SKM-1 treated with dmso at 0.1 percent for 144 hours (cell line): Measurements from ENCODE around the gene LIMD2.

Source experiments
- DNase-seq: peaks from one replicate; lab custom pipeline; 2025; ENCODE audit not compliant: unreplicated experiment; lab: John Stamatoyannopoulos, UW

LIMD2 gene

DNA sequence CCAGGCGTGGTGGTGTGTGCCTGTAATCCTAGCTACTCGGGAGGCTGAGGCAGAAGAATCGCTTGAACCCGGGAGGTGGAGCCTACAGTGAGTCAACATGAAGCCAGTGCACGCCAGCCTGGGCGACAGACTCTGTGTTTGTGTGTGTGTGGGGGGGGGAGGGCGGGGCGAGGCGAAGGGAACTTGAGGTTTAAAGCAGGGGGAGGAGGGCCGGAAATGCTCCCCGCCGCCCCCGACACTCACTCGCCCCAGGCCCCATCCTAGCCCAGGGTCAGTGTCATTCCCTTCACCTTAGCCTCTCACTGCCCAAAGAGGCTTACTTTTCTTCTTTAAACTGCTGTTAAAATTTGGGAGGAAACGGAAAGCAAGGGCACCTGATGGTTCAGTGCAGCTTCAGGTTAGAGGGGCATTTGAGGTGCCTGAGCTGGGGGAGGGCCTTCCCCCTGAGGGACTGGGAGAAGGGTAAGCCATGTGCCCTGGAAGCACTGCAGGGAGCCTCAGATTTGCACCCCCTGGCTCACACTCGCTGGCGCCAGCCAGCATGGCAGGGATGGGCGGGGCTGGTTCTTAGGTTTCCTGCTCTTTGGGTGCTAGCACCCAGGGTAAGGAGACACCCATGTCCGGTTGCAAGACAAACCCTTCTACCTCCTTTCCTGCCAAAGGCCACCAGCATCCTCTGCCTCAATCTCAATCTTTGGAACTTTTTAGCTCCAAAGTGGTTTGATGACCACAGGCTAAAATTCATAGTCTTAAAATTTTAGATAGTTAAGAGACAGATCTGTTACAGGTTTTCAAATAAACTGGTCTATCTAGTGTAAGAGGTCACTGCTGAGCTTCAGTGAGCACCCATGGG lies 2.2 kb upstream of the LIMD2 start:
- DNase-seq, result peak; percentile 76

DNA sequence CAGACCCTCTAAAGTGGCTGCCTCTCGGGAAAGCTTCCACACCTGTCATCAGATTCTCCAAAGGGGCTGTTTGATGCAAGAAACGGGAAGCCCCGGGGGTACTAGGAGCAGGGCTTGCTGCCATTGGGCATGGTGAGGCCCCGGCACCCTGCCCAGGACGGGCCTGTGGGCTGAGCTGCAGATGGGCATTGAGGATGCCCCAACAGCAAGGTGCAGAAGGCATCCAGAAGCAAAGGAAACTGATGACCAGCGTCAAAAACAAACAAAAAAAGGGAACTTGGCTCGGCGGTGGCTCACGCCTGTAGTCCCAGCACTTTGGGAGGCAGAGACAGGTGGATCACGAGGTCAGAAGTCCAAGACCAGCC lies 1.5 kb upstream of the LIMD2 start:
- peak; percentile 72 for DNase-seq

DNA sequence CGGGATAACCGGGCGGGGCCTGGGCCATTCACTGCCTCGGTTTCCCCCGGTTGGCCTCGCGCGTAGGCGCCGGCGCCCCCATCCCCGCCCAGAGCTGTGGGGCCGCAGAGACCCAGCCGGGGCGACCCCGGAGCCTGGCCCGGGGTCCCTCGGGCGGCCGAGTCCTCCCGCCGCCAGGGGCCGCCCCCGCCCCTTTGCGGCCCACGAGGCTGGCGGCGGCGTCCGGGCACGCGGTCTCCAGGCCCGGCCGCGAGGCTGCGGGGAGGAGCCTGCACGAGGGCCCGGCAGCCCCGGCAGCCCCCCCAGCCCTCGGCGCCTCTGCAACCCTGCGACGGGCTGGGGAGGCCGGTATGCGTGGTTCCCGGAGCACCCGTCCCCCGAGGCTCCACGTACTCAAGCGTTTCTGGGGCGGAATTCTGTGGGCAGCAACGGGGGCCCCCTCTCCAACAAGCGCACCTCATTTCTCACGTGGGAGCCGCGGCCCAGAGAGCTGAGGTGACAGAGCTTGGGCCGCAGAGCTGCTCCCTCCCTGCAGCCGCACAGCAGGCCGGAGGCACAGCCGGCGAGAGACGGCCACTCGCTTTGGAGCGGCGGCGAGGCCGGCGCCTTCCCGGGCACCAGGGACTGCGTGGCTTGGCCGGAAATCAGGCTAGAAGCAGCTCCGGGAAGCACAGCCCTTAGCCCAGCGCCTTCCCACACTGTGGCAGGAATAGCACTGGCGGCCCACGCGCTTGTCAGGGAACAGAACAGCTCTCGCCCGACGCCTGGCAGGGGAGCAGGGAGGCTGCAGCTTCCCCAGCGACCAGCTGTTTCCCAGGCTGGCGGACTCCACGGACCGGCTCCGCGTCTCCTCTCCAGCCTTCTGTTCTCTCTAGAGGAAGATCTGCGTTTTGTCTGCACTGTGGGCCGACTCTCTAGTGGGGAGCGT lies 867 bp upstream of the LIMD2 start:
- no peak for DNase-seq

DNA sequence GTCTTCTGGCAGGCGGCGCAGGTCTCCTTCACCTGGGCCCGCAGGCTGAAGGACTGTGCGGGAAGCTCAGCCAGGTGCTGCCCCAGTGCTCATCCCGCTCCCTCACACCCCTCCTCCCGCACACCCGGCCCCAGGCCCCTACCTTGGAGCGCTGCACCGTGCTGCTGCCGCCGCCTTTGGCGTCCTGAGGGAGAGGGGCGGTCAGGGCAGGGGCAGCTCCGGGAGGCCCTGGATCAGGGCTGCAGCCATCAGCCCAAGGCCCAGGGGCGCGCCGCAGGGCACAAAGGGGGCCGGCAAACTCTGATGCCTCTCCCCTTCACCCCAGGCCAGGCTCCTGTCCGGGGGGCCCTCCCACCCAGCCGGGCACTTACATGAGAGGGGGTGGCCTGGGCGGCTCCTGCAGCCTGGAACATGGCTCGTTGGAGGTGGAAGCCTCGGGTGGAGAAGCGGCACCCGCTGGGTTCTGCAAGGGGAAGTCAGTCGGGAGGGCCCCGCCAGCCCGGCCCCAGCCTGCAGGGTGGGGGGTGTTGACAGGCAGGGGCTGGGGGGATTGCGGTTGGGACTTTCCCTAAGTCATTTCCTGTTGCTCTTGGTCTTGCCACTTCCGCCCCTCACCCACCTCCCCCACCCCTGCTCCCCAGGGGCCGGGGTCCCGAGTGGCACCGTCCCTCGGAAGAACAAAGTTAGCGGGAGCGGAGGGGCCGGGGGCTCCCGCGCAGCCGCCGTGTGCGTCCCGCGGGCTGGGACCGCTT lies 863 bp downstream of the LIMD2 start:
- peak; percentile 68 for DNase-seq

DNA sequence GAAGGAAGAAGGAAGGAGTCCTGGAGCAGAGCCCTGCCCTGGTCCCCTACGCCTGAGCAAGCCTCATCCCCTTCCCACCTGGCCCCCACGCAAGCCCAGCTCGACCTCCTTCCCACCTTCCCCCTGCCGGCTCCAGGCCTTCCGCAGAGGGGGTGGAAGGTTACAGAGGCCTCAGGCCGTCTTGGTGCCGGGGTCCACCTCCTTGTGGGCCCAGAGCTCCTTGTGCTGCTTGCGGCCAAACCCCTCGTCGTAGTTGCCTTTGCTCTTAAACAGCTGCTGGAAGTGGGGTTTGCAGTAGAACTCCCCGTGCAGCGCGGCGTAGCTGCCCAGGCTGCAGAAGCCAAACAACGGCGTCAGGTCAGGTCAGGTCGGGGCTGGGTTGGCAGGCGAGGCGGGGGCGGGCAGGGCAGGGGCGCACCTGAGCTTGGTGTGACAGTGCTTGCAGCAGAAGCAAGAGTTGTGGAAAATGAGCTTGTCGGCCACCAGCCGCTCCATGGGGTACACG lies 1.5 kb downstream of the LIMD2 start:
- DNase-seq, result no peak

DNA sequence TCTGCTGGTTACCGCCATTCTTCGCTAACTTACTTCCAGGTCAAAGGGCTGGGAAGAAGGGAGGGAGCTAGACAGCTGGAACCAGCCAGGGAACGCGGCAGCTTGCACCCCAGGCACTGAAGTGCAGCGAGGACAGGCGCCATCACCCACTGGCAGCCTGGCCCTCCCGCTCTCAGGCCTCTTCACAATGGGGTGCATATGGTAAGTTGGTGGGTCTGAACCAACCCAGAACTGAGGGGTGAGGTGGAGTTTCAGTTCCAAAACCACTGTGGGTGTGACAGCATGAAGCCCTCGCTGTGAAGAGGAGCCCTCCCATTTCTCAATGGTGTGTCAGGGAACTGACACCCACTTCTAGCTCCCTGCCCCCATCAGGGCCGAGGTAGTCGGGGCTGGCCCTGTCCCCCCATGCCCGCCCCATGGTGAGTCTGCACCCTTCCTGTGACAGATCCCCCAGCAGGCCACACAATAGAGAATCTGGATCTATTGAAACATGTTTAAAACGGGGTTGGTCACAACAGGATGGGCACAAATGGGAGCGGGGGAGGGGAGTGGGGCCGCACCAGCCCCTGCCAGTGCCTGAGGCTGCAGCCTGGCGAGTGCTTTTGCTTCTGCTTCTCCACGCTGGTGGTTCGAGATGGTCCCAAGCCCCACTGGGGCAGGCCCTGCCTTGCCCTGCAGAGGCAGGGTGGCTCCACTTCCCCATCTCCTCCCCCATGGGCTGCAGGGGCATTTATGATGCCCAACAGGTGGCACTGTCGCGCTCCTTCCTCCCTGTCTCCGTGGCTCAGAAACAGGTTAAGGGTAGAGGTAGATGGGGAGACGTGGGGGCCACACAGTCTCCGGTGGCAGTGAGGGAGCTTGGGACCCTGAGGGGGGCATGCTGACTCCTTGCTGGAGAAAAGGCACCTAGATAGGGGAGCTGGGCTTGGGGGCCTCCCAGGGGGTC lies 2.3 kb downstream of the LIMD2 start:
- peak; percentile 89 for DNase-seq

DNA sequence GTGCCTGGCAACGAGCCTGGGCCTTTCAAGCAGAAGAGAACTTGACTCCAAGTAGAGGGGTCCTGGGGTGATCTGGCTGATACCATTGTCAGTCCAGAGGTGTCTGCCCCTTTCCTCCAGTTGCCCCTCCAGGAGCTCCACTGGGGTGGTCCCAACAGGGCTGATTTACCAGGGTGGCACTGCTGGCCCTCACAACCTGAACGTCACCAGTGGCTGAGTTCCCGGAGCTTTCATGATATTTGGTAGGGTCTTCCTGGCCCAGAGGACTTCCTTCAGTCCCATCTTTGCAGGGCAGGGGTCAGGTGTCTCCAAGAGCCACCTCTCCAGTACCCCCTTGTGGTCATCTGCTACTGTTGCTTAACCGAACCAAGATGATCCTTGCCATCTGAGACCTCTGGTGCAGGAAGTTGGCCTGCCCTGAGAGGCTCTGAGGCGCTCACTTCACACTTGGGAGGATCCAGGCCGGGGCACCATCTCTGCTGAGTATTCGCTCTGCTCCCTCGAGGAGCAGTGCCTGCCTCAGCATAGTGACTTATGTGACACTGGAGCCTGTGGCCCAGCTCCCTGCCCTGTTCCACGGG lies 3.5 kb downstream of the LIMD2 start:
- DNase-seq, result peak; percentile 33

DNA sequence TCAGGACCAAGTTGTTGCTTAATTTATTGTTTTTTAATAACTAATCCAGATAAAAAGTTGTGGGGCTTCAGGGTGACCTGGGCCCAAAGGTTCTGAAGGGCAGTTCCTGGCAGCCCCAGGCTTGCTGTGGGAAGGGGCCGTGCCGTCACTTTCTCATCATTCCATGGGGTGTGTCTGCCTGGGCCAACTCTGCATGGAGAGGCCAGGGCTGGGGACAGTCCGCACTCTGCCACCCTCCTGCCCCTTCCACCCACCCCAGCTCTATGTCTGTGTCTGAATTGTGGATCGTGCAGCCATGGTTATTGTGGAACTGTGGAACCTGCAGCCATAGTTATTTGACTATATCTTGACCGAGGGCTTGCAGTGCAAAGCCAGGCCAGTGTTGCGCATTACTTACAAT lies 4.0 kb downstream of the LIMD2 start:
- DNase-seq, result no peak

DNA sequence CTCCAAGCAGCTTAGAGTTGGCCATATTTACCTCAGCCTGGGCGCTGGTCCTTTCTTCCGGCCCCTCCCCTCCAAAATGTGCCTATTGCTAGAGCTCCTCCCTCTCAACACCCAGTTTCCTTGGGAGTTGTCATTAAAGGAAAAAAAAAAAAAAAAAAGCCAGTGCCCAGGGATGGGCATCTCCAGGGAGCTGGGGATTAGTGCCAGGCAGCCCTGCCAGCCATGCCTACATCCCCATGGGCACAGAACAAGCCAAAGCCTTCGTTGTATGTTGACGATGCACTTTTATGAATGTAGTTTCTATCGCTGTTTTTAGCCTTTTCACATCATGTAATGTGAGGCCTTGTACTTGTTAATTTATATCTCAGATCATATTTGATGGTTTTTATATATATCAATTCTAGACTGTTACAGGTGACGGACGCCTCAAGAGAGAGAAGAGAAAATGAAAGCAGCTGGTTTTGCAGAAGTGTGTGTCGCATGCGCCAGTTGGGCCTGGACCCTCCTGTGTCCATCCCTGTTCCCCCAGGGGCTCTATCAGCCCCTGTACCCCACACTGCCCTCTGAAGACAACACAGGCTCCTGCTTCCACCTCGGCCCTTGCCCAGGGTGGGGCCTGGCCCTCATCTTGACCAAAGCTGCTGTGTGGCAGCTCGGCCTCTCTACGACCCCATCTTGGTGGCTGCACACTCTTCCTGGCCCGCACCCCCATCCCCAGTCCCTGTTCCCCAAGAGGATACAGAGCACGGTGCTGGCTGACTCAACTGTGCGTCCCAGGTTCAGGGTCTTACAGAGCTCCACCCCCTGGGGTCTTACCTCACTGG lies 4.8 kb downstream of the LIMD2 start:
- no peak for DNase-seq

DNA sequence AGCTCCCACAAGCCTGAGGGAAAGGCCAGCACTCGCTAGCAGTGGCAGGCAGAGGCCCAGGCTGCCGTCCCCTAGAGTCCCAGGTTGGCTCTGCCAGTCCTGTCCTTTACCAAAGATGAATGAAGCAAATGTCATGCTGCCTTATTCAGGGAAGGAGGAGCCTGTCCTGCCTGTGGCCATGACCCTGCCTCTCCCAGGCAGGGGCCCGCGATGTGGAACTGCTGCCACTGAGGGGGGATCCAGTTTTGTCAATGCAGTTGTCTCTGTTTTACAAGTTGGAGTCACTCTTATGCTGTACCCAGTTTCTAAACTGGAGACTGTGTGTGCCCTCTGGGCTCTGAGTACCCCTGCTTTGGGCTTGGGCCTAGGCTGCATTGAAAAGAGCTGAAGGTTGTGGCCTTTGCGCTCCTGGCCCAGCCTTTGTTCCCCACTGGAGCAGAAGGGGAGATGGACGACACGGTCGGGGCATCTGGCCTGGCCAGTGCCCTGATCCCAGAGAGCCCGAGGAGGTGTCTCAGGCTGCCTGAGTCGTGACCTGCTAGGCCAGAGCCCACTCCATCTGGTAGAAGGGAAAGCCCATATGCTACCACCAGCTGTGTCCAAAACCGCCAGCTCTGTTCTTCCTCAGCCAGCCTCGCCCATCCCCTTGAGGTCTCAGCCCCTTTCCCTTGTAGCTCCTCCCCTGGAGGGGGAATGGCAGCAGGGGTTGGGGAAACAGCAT lies 5.5 kb downstream of the LIMD2 start:
- no peak for DNase-seq

DNA sequence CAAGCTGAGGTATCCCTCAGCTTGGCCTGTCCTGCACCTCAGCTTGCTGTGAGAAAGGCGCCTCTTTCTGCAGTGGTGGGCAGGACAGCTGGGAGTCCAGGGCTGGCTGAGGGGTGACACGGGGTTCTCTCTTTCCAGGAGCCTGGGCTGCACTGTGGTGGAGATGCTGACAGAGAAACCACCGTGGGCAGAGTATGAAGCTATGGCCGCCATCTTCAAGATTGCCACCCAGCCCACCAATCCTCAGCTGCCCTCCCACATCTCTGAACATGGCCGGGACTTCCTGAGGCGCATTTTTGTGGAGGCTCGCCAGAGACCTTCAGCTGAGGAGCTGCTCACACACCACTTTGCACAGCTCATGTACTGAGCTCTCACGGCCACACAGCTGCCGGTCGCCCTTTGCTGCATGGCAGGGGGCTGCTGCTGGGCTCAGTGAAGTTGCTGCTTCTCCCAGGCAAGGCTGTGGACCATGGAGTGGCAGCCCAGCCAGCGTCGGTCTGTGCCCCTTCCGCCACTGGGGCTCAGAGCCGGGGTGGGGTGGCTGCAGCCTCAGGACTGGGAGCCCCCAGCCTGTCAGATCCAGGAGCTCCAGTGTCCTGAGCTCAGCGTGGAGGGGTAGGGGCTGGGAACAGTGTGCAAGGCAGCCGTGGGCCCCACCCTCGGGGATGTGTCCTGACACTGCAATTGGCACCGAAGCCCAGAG lies 6.4 kb downstream of the LIMD2 start:
- DNase-seq, result no peak

DNA sequence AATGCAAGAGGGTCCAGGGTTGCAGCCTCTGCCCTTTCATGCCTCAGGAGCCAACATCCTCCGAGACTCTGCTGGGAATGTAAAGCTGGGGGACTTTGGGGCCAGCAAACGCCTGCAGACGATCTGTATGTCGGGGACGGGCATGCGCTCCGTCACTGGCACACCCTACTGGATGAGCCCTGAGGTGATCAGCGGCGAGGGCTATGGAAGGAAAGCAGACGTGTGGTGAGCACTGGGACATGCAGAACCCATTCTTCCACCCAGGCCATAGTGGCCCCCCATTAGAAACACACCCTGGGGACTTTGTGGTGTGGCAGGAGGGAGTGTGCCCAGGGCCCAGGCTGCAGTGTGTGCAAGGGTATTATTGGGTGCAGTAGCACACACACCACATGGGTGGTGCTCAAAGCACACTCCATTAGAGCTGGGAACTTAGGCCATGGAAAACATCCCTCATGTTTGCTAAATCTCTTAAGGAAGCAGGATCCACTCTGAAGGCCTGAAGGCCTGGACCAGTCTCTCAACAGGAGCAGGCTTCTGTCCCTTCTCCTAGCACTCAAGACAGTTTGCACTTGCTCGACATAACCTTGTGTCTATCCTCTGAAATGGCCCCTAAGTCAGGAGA lies 7.6 kb downstream of the LIMD2 start:
- DNase-seq, result no peak

DNA sequence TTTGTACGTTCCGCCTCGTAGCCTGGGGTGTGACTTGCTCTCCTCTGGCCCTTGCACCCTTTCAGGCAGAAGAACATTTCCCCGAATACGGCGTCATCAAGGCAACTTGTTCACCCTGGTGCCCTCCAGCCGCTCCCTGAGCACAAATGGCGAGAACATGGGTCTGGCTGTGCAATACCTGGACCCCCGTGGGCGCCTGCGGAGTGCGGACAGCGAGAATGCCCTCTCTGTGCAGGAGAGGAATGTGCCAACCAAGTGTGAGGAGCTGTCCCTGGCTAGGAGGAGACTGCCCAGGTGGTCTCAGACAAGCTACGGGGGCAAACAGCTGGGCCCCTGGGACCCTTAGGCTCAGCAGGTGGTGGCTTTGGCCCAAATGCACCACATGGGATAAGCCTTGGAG lies 10.4 kb downstream of the LIMD2 start:
- no peak for DNase-seq

DNA sequence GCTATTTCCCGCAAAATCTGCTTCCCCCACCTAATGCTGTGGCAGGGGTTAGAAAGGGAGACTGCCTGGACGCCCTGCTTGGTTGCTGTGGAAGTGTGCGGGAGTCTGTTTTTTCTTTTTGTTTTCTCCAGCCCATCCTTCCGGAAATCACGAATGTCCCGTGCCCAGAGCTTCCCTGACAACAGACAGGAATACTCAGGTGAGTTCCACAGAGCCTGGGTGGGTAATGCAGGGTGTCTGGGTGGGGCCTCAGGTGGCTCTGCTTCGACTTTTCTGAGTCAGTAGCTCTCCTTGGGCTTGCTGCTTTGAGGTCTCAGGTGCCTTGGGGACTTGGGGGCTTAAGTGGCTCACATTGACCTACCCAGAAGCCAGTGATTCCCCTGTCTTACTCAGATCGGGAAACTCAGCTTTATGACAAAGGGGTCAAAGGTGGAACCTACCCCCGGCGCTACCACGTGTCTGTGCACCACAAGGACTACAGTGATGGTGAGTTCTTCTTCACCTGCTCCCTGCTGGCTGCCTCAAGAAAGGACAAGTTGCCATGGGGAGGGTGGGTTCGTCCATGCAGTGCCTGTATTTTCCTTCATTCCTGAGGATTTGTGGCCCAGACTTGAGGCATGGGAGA lies 11.4 kb downstream of the LIMD2 start:
- no peak for DNase-seq

DNA sequence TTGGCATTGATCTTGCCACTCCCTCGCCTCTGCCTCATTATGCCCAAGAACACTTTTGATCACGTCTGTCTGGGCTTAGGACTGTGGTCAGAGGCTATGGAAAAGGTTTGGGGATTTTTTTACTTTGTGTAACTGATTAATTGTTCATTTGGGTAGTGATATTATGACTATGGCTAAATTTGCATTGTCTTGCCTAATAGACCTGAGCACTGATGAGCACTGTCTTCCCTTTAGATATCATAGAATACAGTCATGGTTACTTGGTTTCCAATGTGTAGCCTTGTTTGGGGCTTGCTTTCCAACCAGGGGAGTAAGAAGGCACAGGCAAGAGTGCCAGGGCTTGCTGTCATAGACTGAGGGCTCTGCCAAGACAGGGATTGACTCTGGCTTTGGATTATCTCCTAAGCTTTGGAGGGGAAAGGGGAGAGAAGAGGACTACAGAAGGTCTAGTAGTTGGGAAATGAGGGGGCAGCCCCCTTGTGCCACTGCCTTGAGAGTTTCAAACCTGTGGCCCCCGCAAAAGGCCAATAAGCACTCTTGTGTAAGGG lies 13.7 kb downstream of the LIMD2 start:
- no peak for DNase-seq

DNA sequence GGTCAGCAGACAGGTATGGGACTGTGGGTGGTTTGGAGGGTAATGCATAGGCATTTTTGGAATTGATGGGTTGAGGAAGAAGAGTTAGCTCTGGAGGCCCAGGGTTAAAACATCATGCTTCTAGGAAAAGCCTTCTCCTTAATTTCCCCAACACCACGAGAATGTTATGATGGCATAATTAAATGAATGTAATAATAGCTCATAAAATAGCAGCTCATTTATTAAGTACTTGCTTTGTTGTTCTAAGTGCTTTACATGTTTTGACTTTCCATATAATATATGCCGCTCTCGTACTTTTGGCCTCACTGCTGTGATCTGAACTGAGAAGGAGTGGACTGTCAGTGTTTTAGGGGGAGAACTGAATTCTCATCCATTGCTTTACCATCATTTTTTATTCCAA lies 14.3 kb downstream of the LIMD2 start:
- DNase-seq, result no peak
